GM19035 (cell line): ENCODE data around the gene KREMEN2.
"Not testable (repeated sequence)": the region's sequence is repeated elsewhere in the genome, so short reads cannot be mapped to it uniquely, and the experiment has no call there.

Experiments used
- ATAC-seq: cut with Tn5 transposase; IDR thresholded peaks from one replicate; pipeline ENCODE4 v1.9.1; 2021; ENCODE audit not compliant: unreplicated experiment

KREMEN2 gene, protein sequence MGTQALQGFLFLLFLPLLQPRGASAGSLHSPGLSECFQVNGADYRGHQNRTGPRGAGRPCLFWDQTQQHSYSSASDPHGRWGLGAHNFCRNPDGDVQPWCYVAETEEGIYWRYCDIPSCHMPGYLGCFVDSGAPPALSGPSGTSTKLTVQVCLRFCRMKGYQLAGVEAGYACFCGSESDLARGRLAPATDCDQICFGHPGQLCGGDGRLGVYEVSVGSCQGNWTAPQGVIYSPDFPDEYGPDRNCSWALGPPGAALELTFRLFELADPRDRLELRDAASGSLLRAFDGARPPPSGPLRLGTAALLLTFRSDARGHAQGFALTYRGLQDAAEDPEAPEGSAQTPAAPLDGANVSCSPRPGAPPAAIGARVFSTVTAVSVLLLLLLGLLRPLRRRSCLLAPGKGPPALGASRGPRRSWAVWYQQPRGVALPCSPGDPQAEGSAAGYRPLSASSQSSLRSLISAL

DNA sequence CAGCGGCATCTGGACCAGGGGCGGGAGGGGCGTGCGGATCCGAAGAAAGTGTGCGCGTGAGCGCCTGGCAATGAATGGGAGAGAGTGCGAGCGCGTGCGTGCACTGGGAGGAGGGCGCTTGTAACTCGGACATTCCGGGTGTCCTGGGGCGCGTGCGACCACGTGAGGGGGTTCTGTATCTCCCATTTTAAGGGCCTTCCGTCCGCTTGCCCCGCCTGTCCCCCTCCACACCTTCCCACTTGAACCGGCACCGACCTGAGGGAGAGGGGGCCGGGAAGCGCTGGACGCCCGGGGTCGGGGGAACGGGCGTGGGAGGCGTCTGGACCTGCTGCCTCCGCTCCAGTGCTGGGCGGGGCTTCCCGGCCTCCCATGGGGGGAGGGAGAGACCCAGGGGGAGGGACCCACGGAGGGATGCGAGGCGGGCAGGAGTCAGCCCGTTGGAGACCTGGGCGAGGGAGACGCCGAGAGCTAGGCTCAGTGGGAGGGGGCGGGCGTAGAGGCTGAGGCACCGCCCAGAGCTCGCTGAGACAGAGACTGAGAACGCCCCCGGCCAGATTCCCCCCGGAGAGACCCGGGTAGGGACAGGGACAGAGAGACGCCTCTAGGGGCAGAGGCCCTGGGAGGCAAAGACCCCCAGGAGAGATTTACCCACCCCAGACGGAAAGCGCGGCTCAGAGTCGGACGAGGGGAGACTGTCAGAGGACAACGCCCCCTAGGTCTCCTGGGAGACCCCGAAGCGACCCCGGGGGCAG, at the start of gene KREMEN2:
Gene KREMEN2 (plus strand): TSS at position 553 of the 752 bp plus-strand sequence. CDS start 246 bp downstream, outside the sequence.
- no peak for ATAC-seq

DNA sequence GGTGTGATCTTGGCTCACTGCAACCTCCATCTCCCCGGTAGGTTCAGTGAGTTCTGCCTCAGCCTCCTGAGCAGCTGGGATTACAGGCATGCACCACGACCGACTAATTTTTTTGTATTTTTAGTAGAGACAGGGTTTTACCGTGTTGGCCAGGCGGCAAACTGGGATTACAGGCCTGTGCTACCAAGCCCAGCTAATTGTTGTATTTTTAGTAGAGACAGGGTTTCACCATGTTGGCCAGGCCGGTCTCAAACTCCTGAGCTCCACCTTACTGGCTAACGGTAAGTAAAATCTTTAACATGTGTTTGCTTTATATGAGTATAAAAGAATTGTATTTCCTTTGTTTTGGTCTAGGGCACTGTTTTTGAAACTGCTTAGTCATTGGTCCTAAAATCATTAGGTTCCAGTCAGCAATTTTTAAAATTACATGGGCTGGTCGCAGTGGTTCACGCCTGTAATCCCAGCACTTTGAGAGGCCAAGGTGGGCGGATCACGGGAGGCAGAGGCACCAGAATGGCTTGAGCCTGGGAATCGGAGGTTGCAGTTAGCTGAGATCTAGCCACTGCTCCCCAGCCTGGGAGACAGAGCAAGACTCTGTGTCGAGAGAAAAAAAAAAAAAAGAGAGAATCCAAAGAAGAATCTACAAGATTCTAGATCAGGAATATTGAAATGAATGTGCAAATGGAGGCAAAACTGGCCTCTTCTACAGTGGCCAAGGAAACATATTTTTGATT, 48.7 kb upstream of the KREMEN2 start:
- no peak for ATAC-seq

DNA sequence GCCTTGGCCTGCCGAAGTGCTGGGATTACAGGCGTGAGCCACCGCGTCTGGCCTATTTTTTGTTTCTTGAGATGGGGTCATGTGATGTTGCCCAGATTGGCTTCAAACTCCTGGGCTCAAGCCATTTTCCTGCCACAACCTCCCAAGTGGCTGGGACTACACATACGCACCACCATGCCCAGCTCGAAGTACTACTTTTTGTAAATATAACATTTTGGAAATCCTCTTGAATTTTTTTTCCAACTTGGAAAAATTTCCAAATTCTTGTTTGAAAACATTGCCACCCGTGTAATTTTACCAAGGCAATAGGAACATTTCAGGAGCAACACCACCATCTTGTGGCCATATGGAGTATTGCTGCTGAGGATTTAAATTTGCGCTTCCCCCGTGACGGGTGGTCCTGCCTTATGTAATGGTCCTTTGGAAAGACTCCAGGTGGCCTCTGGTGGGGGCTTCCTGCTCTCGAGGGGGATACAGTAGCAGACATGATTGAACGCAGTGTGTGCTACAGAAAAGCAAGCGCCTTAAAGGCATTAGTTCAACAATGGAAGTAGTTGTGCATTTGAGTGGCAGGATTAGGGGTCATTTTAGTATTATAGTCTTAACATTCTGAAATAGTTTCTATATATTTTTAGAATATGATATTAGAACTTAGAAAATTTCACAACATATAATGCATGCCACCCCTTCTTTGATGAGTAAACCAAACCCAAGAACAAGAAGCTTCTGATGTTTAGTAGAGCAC, 44.4 kb upstream of the KREMEN2 start:
- ATAC-seq = no peak

DNA sequence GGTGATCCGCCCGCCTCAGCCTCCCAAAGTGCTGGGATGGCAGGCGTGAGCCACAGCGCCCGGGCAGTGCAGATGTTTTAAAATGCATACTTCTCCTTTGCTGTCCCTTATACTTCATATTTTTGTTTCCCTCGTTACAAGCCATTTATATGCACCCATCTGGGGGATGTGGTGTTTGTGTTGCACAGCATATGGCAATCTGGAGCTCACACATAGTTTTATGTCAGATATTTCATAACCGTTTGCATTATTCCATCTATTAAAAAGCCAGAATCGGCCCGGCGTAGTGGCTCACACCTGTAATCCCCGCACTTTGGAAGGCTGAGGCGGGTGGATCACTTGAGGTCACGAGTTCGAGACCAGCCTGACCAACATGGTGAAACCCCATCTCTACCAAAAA, 40.6 kb upstream of the KREMEN2 start:
- no peak for ATAC-seq

DNA sequence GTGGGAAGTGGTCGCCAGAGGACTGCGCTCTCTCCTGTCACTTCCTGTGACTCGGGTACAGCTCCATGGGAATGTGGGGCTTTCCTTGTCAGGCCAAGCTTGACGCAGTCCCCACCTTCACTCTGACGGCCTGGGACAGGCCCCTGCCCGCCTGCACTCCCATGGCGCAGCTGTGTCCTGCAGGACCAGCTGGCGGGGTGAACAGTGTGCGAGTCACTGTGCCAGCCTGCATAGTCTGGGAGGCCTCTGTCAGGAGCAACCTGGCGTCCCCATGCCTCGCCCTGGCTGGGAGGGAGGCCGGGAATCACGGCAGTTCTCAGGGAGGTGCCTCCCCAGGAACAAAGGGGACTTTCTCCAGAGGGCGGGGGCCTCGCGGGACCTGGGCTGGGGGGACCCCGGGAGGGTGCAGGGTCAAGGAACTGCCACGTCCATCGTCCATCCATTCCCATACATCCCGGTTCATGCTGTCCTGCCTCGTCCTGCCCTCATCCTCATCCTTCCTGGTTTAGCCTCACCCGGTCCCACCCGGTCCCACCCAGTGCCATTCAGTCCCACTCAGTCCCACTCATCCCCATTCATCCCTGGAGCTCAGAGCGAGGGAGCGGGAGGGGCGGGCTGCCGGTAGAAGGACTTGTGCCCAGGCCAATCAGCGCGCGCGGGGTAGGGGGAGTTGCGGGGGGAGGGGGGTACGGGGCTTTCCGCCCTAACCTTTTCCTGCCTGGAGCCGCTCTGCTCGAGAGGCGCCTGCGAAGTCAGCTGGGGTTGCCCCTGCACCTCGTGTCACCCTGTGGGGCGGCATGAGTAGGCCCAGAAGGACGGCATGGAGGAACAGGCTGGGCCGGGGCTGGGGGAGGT, 38.9 kb upstream of the KREMEN2 start:
- no peak for ATAC-seq

DNA sequence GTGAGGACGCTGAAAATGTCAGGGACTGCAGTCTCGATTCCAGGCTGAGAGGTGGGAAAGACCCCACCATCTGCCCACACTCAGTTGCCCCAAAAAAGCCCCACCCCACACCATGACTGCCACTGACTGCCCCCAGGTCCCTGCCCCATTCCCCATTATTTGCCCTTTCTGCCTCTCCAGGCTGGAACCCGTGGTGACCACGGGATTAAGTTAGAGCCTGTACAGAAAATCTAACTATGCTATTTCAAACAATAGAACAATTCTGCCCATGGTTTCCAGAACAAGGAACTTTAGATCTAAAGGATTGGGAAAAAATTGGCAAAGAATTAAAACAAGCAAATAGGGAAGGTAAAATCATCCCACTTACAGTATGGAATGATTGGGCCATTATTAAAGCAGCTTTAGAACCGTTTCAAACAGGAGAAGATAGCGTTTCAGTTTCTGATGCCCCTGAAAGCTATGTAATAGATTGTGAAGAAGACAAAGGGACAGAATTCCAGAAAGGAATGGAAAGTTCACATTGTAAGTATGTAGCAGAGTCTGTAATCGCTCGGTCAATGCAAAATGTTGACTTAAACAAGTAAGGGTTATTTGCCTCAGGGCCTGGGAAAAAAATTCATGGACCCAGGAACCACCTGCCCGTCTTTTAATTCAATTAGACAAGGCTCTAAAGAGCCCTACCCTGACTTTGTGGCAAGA, 38.0 kb upstream of the KREMEN2 start:
- no peak for ATAC-seq

DNA sequence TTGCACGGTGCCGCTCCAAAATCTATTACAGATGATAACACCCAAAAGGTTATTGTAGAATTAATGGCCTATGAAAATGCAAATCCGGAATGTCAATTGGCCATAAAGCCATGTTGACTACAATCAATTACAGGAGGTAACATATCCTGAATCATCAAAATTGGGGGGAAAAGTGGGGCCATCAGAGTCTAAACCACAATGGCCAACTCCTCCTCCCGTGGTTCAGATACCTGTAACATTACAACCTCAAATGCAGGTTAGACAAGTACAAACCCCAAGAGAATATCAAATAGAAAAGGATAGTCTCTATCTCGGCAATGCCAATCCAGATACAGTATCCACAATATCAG, 37.5 kb upstream of the KREMEN2 start:
- no peak for ATAC-seq

DNA sequence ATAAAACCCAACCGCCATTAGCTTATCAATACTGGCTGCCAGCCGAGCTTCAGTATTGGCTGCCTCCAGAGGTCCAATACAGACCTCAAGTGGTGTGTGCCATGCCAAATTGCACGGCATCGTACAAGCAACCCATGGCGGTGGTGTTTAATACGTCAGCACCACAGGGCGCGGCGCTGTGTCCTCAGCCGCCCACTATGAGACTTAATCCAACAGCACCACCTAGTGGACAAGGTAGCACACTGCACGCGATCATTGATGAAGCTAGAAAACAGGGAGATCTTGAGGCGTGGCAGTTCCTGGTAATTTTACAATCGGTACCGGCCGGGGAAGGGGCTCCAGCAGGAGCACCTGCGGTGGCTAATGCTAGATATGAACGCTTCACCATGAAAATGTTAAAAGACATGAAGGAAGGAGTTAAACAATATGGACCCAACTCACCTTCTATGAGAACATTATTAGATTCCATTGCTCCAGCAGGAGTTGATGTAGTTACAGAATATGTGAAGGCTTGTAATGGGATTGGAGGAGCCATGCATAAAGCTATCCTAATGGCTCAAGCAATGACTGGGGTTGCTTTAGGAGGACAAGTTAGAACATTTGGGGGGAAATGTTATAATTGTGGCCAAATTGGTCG, 36.9 kb upstream of the KREMEN2 start:
- ATAC-seq = no peak

DNA sequence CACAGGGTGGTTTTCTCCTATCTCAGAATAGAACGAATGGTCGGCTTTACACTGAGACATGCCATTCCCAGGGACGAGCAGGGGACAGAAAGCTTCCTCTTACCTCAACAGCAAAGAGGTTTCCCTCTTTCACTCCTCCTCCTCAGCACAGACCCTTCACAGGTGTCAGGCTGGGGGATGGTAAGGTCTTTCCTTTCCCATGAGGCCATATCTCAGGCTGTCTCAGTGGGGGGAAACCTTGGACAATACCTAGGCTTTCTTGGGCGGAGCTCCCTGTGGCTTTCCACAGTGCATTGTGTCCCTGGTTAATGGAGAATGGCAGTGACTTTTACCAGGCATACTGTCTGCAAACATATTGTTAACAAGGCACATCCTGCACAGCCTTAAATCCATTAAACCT, 35.9 kb upstream of the KREMEN2 start:
- ATAC-seq = not testable (repeated sequence)

DNA sequence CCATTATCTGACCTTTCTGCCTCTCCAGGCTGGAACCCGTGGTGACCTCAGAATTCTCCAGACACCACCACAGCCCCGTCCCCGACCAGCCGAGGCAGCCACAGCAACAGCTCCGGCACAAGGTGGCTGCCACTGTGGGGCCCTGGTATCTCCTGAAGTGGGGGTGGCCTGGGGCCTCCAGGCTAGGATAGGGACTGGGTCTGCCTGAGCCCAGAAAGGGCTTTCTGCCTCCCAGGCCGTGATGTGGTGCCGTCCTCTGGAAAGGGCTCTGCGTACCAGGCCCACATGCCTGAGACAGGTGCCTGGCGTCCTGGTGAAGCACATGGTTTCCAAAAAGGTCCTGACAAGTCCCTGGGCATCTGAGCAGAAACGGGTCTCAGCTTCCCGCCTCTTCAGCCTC, 35.3 kb upstream of the KREMEN2 start:
- no peak for ATAC-seq

DNA sequence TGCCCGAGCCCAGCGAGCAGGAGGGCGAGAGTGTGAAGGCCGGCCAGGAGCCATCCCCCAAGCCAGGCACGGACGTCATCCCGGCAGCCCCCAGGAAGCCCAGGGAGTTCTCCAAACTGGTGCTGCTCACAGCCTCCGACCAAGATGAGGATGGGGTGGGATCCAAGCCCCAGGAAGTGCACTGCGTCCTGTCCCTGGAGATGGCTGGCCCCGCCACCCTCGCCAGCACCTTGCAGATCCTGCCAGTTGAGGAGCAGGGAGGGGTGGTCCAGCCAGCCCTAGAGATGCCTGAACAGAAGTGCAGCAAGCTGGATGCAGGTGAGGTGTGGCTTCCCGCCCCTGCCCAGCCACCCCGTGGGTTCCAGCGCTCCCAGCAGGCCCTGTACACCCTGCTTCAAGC, 34.4 kb upstream of the KREMEN2 start:
- no peak for ATAC-seq

DNA sequence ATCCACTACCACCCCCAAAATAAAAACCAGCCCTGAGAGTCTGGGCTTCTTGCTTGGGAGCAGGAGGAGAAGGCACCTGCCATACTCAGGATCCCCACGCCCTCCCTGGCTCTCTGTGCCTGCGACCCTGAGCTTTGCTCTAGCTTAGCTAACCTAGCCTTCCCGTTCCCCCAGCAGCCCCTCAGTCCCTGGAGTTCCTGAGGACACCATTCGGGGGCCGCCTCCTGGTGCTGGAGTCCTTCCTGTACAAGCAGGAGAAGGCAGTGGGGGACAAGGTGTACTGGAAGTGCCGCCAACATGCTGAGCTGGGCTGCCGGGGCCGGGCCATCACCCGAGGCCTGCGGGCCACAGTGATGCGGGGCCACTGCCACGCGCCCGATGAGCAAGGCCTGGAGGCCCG, 33.8 kb upstream of the KREMEN2 start:
- no peak for ATAC-seq

DNA sequence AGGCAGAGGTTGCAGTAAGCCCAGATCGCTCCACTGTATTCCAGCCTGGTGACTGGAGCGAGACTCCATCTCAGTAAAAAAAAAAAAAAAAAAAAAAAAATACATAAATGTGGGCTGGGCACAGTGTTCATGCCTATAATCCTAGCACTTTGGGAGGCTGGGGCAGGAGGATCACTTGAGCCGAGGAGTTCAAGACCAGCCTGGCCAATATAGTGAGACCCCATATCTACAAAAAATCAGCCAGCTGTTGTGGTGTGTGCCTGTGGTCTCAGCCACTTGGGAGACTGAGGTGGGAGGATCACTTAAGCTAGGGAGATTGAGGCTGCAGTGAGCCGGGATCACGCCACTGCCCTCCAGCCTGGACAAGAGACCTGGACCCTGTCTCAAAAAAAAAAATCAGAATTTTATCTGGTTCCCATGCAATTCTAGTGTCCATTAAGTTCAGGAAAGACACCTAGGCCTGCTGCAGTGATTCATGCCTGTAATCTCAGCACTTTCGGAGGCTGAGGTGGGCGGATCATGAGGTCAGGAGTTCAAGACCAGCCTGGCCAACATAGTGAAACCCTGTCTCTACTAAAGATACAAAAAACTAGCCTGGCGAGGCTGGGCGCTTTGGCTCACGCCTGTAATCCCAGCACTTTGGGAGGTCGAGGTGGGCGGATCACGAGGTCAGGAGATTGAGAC, 32.7 kb upstream of the KREMEN2 start:
- not testable (repeated sequence) for ATAC-seq

DNA sequence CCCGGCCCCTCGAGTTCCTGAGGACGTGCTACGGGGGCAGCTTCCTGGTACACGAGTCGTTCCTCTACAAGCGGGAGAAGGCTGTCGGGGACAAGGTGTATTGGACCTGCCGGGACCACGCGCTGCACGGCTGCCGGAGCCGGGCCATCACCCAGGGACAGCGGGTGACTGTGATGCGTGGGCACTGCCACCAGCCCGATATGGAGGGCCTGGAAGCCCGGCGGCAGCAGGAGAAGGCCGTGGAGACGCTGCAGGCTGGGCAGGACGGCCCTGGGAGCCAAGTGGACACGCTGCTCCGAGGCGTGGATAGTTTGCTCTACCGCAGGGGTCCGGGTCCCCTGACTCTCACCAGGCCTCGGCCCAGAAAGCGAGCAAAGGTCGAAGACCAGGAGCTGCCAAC, 30.9 kb upstream of the KREMEN2 start:
- no peak for ATAC-seq

DNA sequence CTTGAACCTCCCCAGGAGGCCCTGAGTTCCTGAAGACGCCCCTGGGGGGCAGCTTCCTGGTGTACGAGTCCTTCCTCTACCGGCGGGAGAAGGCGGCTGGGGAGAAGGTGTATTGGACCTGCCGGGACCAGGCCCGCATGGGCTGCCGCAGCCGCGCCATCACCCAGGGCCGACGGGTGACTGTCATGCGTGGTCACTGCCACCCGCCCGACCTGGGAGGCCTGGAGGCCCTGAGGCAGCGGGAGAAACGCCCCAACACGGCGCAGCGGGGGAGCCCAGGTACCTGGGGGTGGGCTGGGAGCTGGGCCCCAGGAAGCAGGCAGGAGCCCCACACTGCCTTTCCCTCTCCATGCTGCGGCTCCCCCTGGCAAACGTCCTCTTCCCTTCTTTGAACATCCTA, 30.4 kb upstream of the KREMEN2 start:
- no peak for ATAC-seq

DNA sequence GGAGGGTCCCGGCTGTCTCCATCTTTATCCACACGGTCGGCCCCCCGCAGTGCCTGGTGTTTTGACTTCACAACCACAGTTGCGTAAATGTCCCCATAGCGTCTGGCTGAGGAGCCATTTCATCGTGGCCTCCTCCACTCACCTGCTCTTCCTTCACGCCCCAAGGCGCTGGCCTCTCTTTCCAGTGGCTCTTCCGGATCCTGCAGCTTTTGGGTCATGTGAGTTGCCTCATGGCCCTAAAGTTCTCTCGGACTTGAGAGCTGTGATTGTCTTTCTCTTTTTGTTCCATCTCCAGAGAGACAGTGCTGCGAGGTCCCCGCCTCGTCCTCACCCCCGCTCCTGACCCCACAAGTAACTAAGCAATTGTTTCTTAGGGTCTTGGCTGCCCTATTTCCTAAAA, 29.6 kb upstream of the KREMEN2 start:
- no peak for ATAC-seq

DNA sequence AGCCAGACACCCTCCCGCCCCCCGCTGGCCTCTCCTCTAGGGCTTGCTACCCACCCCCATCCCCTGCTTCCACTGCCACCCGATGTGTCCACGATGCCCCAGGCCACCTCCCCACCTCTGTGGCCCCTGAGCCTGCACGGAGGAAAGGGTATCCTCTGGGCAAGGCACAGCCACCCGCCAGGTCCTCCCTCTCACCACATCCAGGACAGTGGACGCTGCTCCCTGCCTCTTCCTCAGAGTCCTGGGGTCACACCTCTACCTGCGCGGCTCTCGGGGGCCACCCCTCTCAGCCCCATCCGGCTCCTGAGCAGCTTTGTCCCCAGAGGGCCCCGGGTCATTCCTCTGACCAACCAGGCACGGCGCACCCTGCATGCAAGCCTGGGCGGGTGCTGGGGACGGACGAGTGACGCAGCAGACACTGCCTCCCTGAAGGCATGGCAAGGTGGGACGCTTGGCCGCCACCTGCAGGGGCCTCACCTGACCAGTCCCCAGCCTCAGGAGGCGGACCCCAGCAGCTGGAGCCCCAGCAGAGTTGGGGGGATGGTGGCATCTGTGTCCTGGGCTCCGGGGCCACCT, 27.6 kb upstream of the KREMEN2 start:
- no peak for ATAC-seq

DNA sequence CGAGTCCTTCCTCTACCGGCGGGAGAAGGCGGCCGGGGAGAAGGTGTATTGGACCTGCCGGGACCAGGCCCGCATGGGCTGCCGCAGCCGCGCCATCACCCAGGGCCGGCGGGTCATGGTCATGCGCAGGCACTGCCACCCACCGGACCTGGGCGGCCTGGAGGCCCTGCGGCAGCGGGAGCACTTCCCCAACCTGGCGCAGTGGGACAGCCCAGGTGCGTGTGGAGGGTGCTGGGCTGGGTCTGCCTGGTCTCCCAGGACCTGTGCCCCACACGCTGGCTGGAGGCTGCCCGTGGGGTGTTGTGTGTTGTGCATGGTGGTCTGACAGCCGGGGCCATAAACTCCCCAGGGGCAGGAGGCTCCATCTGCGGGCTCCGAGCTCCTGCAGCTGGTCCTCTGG, 26.9 kb upstream of the KREMEN2 start:
- ATAC-seq = no peak
